Gastrocnemius medialis (tissue), 4 donors: ENCODE results near the gene HAAO. TPM values are rescaled to one million over a fixed set of nuclear protein-coding genes. Genes with fewer than 3 reads are reported as not detected.
"Not testable (repeated sequence)": the region's sequence is repeated elsewhere in the genome, so short reads cannot be mapped to it uniquely, and the experiment has no call there.

Source experiments
- ATAC-seq, 2 donors: fragments of 150-250 bp; one replicate each; pipeline ENCODE4 v1.9.1; 2016
- DNase-seq, 2 donors: peaks; one replicate each; pipeline ENCODE4 v3.0.0-alpha.2; 2019
- H3K27ac ChIP-seq, 4 donors: fragments of 200-600 bp; sonication (generic); 1 replicate in 1 of 4; 2 replicates in 3 of 4; pipeline ENCODE4 v1.5.1; 2016 to 2018; ENCODE audit warnings: mild to moderate bottlenecking in 2 of 4, moderate library complexity in 1 of 4
- H3K27me3 ChIP-seq, 3 donors: fragments of 200-600 bp; sonication (generic) in 2 of 3; 1 replicate in 1 of 3; 2 replicates in 2 of 3; pipeline versions ENCODE4 v1.5.1 to v1.6.0; 2016 to 2019; ENCODE audit warnings: mild to moderate bottlenecking in 1 of 3, moderate library complexity in 1 of 3
- H3K36me3 ChIP-seq, 2 donors: fragments of 200-600 bp; sonication (generic) in 1 of 2; one replicate each; pipeline ENCODE4 v1.5.1; 2017 to 2018
- H3K4me1 ChIP-seq, 2 donors: fragments of 200-600 bp; sonication (generic) in 1 of 2; one replicate each; pipeline ENCODE4 v1.5.1; 2016 to 2017; ENCODE audit warnings: mild to moderate bottlenecking in 2 of 2
- H3K4me3 ChIP-seq, 4 donors: fragments of 200-600 bp; sonication (generic) in 3 of 4; 1 replicate in 1 of 4; 2 replicates in 3 of 4; pipeline ENCODE4 v1.5.1; 2016 to 2019; ENCODE audit warnings: mild to moderate bottlenecking in 2 of 4
- H3K9me3 ChIP-seq, 3 donors: fragments of 200-600 bp; sonication (generic) in 2 of 3; 1 replicate in 1 of 3; 2 replicates in 2 of 3; pipeline ENCODE4 v1.5.1; 2016 to 2019
- CTCF ChIP-seq, 5 experiments: fragments of 450-650 bp in 3 of 5; fragments of 200-600 bp in 2 of 5; sonication (generic) in 2 of 5; IDR thresholded peaks in 4 of 5; conservative IDR thresholded peaks in 1 of 5; 1 replicate in 4 of 5; 2 replicates in 1 of 5; pipeline ENCODE4 v1.5.1; 2016 to 2019; ENCODE audit warnings: antibody characterized with exemption in 5 of 5, mild to moderate bottlenecking in 3 of 5, moderate library complexity in 3 of 5
- POLR2A ChIP-seq, 2 donors: fragments of 450-650 bp; IDR thresholded peaks; one replicate each; pipeline ENCODE4 v1.6.1; 2017; ENCODE audit warnings: antibody characterized with exemption in 2 of 2, mild to moderate bottlenecking in 2 of 2, moderate library complexity in 2 of 2
- in situ Hi-C, 4 donors: fragments of 200-750 bp; cut with MboI; loops; one replicate each; pipeline versions ENCODE4 v1.15.0 to v1.8.0; 2017; ENCODE audit warnings: low sequenced_read_pairs in 4 of 4
- intact Hi-C: fragments of 100-400 bp; cut with DNase I; formaldehyde crosslinking; loops from one replicate; pipeline ENCODE4 v1.15.1; 2023; ENCODE audit warnings: low total_unique reads
- total RNA-seq, 4 donors: library from RNA; depleted of rRNA; stranded (reverse); fragments of >200 nt; gene quantifications; one replicate each; pipeline versions ENCODE4 v1.1.0 to v1.2.3, GENCODE V29; 2016

Gene HAAO
- total RNA-seq, 4 donors from 2014 or later, result 0.53 to 2.5 (median 2.1) TPM

- Histone ChIP-seq H3K4me3 (no peak overlapping the region), H3K4me1 (peaks cover 0 to 2% of the 10 kb centered on the region in 2 donors), H3K9me3 (no peaks in the 10 kb centered on the region), H3K36me3 (no peaks in the 10 kb centered on the region), H3K27ac (no peak overlapping the region), H3K27me3 (no peaks in the 10 kb centered on the region)
- in situ Hi-C loops (loop anchor here (10.0 to 25.0 kb wide), 5 partner anchors 99 to 724 kb away; partner anchors contain the start of gene ZFP36L2 (in 1 of the 4)), intact Hi-C loops (no loop called here)
- no peak for ATAC-seq
- TF ChIP-seq POLR2A (IDR thresholded peaks at IDR 0.05) (no peak), CTCF (IDR thresholded peaks at IDR 0.05 in 4 of 5, conservative IDR thresholded peaks at IDR 0.05 in 1 of 5) (no peak)
- DNase-seq, result no peak
Measured at GRCh38 chr2:42838133-42838532, 45.8 kb upstream of the HAAO start.

GRCh38 chr2:42835577-42836371, 43.4 kb upstream of the HAAO start:
- ATAC-seq, result peak; percentile 88 to 89
- H3K4me1 ChIP-seq, result peaks cover 0 to 2% of the 10 kb centered on the region in 2 donors
- intact Hi-C loops (no loop called here), in situ Hi-C loops (loop anchor here (10.0 to 25.0 kb wide), 5 partner anchors 102 to 727 kb away; partner anchors contain the start of gene ZFP36L2 (in 1 of the 4))
- no peaks in the 10 kb centered on the region for H3K9me3 ChIP-seq
- H3K36me3 ChIP-seq, result no peaks in the 10 kb centered on the region
- peak; percentile 35 to 73 for DNase-seq
- H3K27me3 ChIP-seq, result no peaks in the 10 kb centered on the region
- no peak overlapping the region for H3K4me3 ChIP-seq
- peak overlapping the region; percentile 36 to 62 (median 52) for H3K27ac ChIP-seq
- TF ChIP-seq CTCF (IDR thresholded peaks at IDR 0.05 in 4 of 5, conservative IDR thresholded peaks at IDR 0.05 in 1 of 5) (no peak), POLR2A (IDR thresholded peaks at IDR 0.05) (no peak)

GRCh38 chr2:42834161-42834560, 41.8 kb upstream of the HAAO start:
- Histone ChIP-seq H3K4me1 (peaks cover 2 to 8% of the 10 kb centered on the region in 2 donors), H3K4me3 (no peak overlapping the region), H3K27ac (no peak overlapping the region), H3K9me3 (no peaks in the 10 kb centered on the region), H3K36me3 (no peaks in the 10 kb centered on the region), H3K27me3 (no peaks in the 10 kb centered on the region)
- in situ Hi-C loops, result loop anchor here (10.0 to 25.0 kb wide), 5 partner anchors 103 to 728 kb away; partner anchors contain the start of gene ZFP36L2 (in 1 of the 4)
- intact Hi-C loops, result no loop called here
- DNase-seq (no peak), ATAC-seq (no peak)
- no peak for TF ChIP-seq POLR2A (IDR thresholded peaks at IDR 0.05)
- no peak for TF ChIP-seq CTCF (IDR thresholded peaks at IDR 0.05 in 4 of 5, conservative IDR thresholded peaks at IDR 0.05 in 1 of 5)

DNA sequence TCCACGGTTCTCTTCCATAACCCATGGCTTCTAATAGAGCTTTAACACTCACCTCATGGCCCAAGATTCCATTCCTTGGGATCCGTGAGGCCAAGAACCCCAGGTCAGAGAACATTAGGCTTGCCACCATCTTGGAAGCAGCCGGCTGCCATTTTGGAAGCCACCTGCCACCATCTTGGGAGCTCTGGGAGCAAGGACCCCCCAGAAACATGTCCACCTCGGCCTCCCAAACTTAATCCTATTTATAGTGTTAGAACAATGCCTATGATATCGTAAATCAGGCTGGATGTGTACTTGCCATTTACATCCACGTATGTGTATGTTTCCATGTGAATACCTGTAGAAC, 39.9 kb upstream of the HAAO start:
- Histone ChIP-seq H3K9me3 (no peaks in the 10 kb centered on the region), H3K27me3 (no peaks in the 10 kb centered on the region), H3K36me3 (no peaks in the 10 kb centered on the region), H3K4me3 (no peak overlapping the region), H3K4me1 (peaks cover 11 to 19% of the 10 kb centered on the region in 2 donors), H3K27ac (no peak overlapping the region)
- no peak for TF ChIP-seq POLR2A (IDR thresholded peaks at IDR 0.05)
- TF ChIP-seq CTCF (IDR thresholded peaks at IDR 0.05 in 4 of 5, conservative IDR thresholded peaks at IDR 0.05 in 1 of 5), result no peak
- in situ Hi-C loops, result loop anchor here (10.0 to 25.0 kb wide), 5 partner anchors 105 to 730 kb away; partner anchors contain the start of gene ZFP36L2 (in 1 of the 4)
- ATAC-seq (no peak), DNase-seq (no peak)
- intact Hi-C loops, result no loop called here

DNA sequence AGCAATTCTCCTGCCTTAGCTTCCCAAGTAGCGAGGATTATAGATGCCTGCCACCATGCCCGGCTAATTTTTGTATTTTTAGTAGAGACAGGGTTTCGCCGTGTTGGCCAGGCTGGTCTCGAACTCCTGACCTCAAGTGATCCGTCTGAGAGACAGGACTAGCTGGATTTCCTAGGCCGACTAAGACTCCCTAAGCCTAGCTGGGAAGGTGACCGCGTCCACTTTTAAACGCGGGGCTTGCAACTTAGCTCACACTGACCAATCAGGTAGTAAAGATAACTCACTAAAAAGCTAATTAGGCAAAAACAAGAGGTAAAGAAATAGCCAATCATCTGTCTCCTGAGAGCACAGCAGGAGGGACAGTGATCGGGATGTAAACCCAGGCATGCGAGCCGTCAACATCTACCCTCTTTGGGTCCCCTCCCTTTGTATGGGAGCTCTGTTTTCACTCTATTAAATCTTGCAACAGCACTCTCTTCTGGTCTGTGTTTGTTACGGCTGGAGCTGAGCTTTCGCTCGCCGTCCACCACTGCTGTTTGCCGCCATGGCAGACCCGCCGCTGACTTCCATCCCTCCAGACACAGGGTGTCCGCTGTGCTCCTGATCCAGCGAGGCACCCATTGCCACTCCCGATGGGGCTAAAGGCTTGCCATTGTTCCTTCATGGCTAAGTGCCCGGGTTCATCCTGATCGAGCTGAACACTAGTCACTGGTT, 39.3 kb upstream of the HAAO start:
- H3K9me3 ChIP-seq, H3K36me3 ChIP-seq, H3K27me3 ChIP-seq, DNase-seq, H3K27ac ChIP-seq, intact Hi-C loops, ATAC-seq, H3K4me3 ChIP-seq: not testable (repeated sequence)
- in situ Hi-C loops, result loop anchor here (10.0 to 25.0 kb wide), 5 partner anchors 106 to 731 kb away; partner anchors contain the start of gene ZFP36L2 (in 1 of the 4)
- H3K4me1 ChIP-seq, result peaks cover 11 to 19% of the 10 kb centered on the region in 2 donors
